ENCODE results near the gene CX3CL1. TPM values are rescaled to one million over a fixed set of nuclear protein-coding genes. Genes with fewer than 3 reads are reported as not detected.

CX3CL1 gene
- polyA plus RNA-seq, 1 experiment = 0.02 TPM

DNA sequence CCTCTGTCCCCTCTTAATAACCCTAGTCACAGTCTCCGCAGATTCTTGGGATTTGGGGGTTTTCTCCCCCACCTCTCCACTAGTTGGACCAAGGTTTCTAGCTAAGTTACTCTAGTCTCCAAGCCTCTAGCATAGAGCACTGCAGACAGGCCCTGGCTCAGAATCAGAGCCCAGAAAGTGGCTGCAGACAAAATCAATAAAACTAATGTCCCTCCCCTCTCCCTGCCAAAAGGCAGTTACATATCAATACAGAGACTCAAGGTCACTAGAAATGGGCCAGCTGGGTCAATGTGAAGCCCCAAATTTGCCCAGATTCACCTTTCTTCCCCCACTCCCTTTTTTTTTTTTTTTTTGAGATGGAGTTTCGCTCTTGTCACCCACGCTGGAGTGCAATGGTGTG is 8.1 kb upstream of the CX3CL1 start:
- TF ChIP-seq, protein P1, sequence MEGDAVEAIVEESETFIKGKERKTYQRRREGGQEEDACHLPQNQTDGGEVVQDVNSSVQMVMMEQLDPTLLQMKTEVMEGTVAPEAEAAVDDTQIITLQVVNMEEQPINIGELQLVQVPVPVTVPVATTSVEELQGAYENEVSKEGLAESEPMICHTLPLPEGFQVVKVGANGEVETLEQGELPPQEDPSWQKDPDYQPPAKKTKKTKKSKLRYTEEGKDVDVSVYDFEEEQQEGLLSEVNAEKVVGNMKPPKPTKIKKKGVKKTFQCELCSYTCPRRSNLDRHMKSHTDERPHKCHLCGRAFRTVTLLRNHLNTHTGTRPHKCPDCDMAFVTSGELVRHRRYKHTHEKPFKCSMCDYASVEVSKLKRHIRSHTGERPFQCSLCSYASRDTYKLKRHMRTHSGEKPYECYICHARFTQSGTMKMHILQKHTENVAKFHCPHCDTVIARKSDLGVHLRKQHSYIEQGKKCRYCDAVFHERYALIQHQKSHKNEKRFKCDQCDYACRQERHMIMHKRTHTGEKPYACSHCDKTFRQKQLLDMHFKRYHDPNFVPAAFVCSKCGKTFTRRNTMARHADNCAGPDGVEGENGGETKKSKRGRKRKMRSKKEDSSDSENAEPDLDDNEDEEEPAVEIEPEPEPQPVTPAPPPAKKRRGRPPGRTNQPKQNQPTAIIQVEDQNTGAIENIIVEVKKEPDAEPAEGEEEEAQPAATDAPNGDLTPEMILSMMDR (IDR thresholded peaks at IDR 0.05; ENCODE audit: insufficient read depth, low read depth, low read length) = no peak
- DNase-seq (ENCODE audit: low read depth) = no peak
- no peak overlapping the region for H3K4me3 ChIP-seq (ENCODE audit: low read depth, low read length)
- ChIA-PET CTCF (interaction anchor here (1.4 kb wide), 2 partner anchors 31 to 53 kb away, joined by 3 to 6 read pairs; no protein-coding TSS in a partner anchor), POLR2A (no interaction called here)
- peaks cover 24% of the 10 kb centered on the region for H3K27me3 ChIP-seq (ENCODE audit: control insufficient read depth, insufficient read depth, low read length)
- no peaks in the 10 kb centered on the region for H3K36me3 ChIP-seq (ENCODE audit: control insufficient read depth, insufficient read depth, low read length)

DNA sequence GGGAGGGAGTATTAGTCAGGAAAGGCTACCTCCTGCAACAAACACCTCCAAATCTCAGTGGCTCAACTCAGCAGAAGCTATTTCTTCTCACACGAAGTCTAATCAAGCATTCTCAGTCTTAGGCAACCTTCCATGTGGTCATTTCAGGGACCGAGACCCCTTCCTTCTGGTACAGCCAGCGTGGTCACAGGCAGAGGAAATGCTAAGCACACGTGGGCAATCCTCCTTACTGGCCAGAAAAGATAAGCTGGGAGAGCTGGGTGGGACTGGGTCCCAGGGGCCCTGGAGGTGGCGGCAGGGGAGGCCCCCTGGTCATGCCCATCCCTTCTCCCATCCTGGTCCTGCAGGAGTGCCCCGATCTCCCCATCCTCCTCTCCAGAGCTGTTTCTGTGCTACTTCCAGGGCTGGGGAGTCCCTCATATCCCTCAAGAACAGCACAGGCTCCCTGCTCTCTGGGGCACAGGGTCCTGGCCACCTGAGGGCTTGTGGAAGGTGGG is 5.7 kb upstream of the CX3CL1 start:
- POLR2A ChIA-PET = no interaction called here
- no peak for DNase-seq (ENCODE audit: low read depth)
- CTCF ChIA-PET = no interaction called here
- Histone ChIP-seq H3K4me3 (ENCODE audit: low read depth, low read length) (no peak overlapping the region), H3K36me3 (ENCODE audit: control insufficient read depth, insufficient read depth, low read length) (no peaks in the 10 kb centered on the region), H3K27me3 (ENCODE audit: control insufficient read depth, insufficient read depth, low read length) (peaks cover 23% of the 10 kb centered on the region)
- TF ChIP-seq, protein P1 (IDR thresholded peaks at IDR 0.05; ENCODE audit: insufficient read depth, low read depth, low read length) = no peak

DNA sequence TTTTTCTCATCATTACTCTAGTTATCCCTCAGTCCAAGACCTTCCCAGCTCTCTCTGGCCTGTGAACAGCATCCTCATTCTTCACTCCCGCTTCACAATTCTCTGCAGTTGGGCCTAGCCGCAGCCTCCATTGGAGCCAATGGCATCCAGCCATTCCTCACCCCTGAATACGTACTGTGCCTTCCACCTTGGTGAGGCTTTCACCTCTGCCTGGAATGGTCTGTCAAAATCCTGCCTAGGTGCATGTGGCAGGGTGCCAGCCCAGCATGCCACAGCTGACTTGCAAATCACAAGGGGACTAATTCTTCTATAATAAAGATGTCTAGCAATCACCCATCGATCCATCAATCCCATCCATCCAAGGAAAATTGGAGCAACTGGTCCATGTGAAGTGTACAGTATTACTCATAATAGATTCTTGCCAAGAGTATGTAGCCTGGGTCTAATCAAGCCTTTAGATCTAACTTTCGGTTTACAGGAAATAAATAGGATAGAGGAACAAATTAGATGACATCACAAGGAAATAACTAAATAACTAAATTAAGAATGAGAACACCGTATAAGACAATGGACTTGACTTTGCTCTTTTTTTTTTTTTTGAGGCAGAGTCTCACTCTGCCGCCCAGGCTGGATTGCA is 5.1 kb upstream of the CX3CL1 start:
- TF ChIP-seq, protein P1 (IDR thresholded peaks at IDR 0.05; ENCODE audit: insufficient read depth, low read depth, low read length) = no peak
- no peak overlapping the region for H3K4me3 ChIP-seq (ENCODE audit: low read depth, low read length)
- no peaks in the 10 kb centered on the region for H3K36me3 ChIP-seq (ENCODE audit: control insufficient read depth, insufficient read depth, low read length)
- CTCF ChIA-PET = no interaction called here
- POLR2A ChIA-PET = no interaction called here
- DNase-seq (ENCODE audit: low read depth) = no peak
- H3K27me3 ChIP-seq (ENCODE audit: control insufficient read depth, insufficient read depth, low read length) = peaks cover 28% of the 10 kb centered on the region

DNA sequence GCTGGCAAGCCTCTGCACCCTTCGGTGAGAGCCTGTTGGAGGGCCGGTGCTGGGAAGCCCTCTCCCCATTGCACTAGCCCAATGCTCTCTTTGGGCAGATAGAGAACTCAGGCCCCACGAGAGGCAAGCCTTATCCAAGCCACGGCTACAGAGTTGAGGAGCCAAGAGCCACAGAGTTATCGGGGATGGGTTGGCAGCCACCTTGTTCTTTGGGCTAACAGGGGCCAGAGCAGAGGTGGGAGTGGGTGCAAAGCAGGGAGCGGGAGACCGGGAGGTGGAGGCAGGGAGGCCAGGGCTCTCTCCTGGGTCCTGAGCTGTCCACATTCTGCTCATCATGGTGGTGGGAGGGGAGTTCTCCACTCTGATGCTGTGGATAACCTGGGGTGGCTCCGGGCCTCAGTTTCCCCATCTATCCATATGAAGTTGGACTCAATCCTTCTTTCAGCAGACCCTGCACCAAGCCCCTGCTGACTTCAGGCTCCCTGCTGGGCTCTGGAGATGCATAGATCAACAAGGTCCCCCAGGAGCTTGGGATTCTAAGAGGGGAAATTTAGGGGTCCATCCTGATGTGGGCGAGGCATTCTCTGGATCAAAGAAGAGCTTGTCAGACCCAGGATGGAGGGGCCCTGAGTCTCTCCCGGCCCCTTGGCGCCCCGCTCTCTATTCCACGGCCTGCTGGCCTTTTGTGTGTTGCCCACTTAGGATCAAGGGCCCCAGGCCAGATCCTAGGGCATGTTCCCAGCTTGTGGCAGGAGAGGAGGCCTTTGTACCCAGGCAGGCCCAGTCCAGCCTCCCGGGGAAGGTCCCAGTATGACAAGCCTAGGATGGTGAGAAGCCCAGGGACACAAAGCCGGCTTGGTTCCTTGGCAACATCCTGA is 557 bp upstream of the CX3CL1 start:
- ChIA-PET CTCF (interaction anchor here (1.1 to 1.9 kb wide), 3 partner anchors 10 to 47 kb away, joined by 3 to 5 read pairs (median 4); no protein-coding TSS in a partner anchor), POLR2A (no interaction called here)
- H3K27me3 ChIP-seq (ENCODE audit: control insufficient read depth, insufficient read depth, low read length) = peaks cover 28% of the 10 kb centered on the region
- TF ChIP-seq, protein P1 (IDR thresholded peaks at IDR 0.05; ENCODE audit: insufficient read depth, low read depth, low read length) = no peak
- DNase-seq (ENCODE audit: low read depth) = no peak
- no peak overlapping the region for H3K4me3 ChIP-seq (ENCODE audit: low read depth, low read length)
- no peaks in the 10 kb centered on the region for H3K36me3 ChIP-seq (ENCODE audit: control insufficient read depth, insufficient read depth, low read length)

All from BJ (cell line).